ENCODE results near the gene C7.
"Not testable (repeated sequence)": the region's sequence is repeated elsewhere in the genome, so short reads cannot be mapped to it uniquely, and the experiment has no call there.

C7 gene

GRCh38 chr5:40991981-40992559, 82.8 kb downstream of the C7 start:
- H3K36me3 ChIP-seq (ENCODE audit: control insufficient read depth, insufficient read depth, low read length) = no peaks in the 10 kb centered on the region
- H3K4me3 ChIP-seq (ENCODE audit: low read depth, low read length) = no peak overlapping the region
- H3K9ac ChIP-seq (ENCODE audit: low read length) = no peak overlapping the region
- no peak overlapping the region for H3K27ac ChIP-seq (ENCODE audit: low read depth, low read length)
- H3K27me3 ChIP-seq (ENCODE audit: control insufficient read depth, insufficient read depth, low read length) = no peaks in the 10 kb centered on the region
- H3K4me1 ChIP-seq (ENCODE audit: control insufficient read depth, insufficient read depth, low read length) = no peaks in the 10 kb centered on the region
- H3K9me3 ChIP-seq (ENCODE audit: control insufficient read depth, insufficient read depth, low read depth, low read length) = peaks cover 9% of the 10 kb centered on the region; the same call in 1 of the 2 replicates

GRCh38 chr5:40995801-40996586, 86.7 kb downstream of the C7 start:
- Histone ChIP-seq H3K4me3 (ENCODE audit: low read depth, low read length) (no peak overlapping the region), H3K36me3 (ENCODE audit: control insufficient read depth, insufficient read depth, low read length) (no peaks in the 10 kb centered on the region)

GRCh38 chr5:40999142-40999541, 89.8 kb downstream of the C7 start:
- no peak overlapping the region for H3K9ac ChIP-seq (ENCODE audit: low read length)
- H3K36me3 ChIP-seq (ENCODE audit: control insufficient read depth, insufficient read depth, low read length) = no peaks in the 10 kb centered on the region
- no peak overlapping the region for H3K27ac ChIP-seq (ENCODE audit: low read depth, low read length)
- H3K4me3 ChIP-seq (ENCODE audit: low read depth, low read length) = no peak overlapping the region
- no peaks in the 10 kb centered on the region for H3K27me3 ChIP-seq (ENCODE audit: control insufficient read depth, insufficient read depth, low read length)
- H3K4me1 ChIP-seq (ENCODE audit: control insufficient read depth, insufficient read depth, low read length) = no peaks in the 10 kb centered on the region
- H3K9me3 ChIP-seq (ENCODE audit: control insufficient read depth, insufficient read depth, low read depth, low read length) = no peaks in the 10 kb centered on the region

More at GRCh38 chr5:40995801-40996586, 86.7 kb downstream of the C7 start:
- no peak overlapping the region for H3K27ac ChIP-seq (ENCODE audit: low read depth, low read length)
- no peak overlapping the region for H3K9ac ChIP-seq (ENCODE audit: low read length)
- no peaks in the 10 kb centered on the region for H3K27me3 ChIP-seq (ENCODE audit: control insufficient read depth, insufficient read depth, low read length)
- no peaks in the 10 kb centered on the region for H3K4me1 ChIP-seq (ENCODE audit: control insufficient read depth, insufficient read depth, low read length)
- H3K9me3 ChIP-seq (ENCODE audit: control insufficient read depth, insufficient read depth, low read depth, low read length) = peaks cover 5% of the 10 kb centered on the region; the same call in 1 of the 2 replicates

GRCh38 chr5:40999966-41000365, 90.7 kb downstream of the C7 start:
- Histone ChIP-seq H3K4me1 (ENCODE audit: control insufficient read depth, insufficient read depth, low read length) (no peaks in the 10 kb centered on the region), H3K9ac (ENCODE audit: low read length) (no peak overlapping the region), H3K27ac (ENCODE audit: low read depth, low read length) (no peak overlapping the region), H3K9me3 (ENCODE audit: control insufficient read depth, insufficient read depth, low read depth, low read length) (no peaks in the 10 kb centered on the region), H3K36me3 (ENCODE audit: control insufficient read depth, insufficient read depth, low read length) (no peaks in the 10 kb centered on the region), H3K27me3 (ENCODE audit: control insufficient read depth, insufficient read depth, low read length) (no peaks in the 10 kb centered on the region), H3K4me3 (ENCODE audit: low read depth, low read length) (no peak overlapping the region)

GRCh38 chr5:41003670-41004376, 94.5 kb downstream of the C7 start:
- Histone ChIP-seq H3K4me3 (ENCODE audit: low read depth, low read length) (no peak overlapping the region), H3K27ac (ENCODE audit: low read depth, low read length) (no peak overlapping the region), H3K36me3 (ENCODE audit: control insufficient read depth, insufficient read depth, low read length) (no peaks in the 10 kb centered on the region), H3K9ac (ENCODE audit: low read length) (no peak overlapping the region), H3K27me3 (ENCODE audit: control insufficient read depth, insufficient read depth, low read length) (no peaks in the 10 kb centered on the region), H3K4me1 (ENCODE audit: control insufficient read depth, insufficient read depth, low read length) (no peaks in the 10 kb centered on the region), H3K9me3 (ENCODE audit: control insufficient read depth, insufficient read depth, low read depth, low read length) (no peaks in the 10 kb centered on the region)

- no peaks in the 10 kb centered on the region for H3K27me3 ChIP-seq (ENCODE audit: control insufficient read depth, insufficient read depth, low read length)
- no peak overlapping the region for H3K4me3 ChIP-seq (ENCODE audit: low read depth, low read length)
- H3K9me3 ChIP-seq (ENCODE audit: control insufficient read depth, insufficient read depth, low read depth, low read length) = no peaks in the 10 kb centered on the region
- no peak overlapping the region for H3K27ac ChIP-seq (ENCODE audit: low read depth, low read length)
- no peak overlapping the region for H3K9ac ChIP-seq (ENCODE audit: low read length)
- no peaks in the 10 kb centered on the region for H3K4me1 ChIP-seq (ENCODE audit: control insufficient read depth, insufficient read depth, low read length)
- no peaks in the 10 kb centered on the region for H3K36me3 ChIP-seq (ENCODE audit: control insufficient read depth, insufficient read depth, low read length)
Observed at GRCh38 chr5:41004931-41005330, 95.6 kb downstream of the C7 start.

GRCh38 chr5:41009232-41009631, 99.9 kb downstream of the C7 start:
- Histone ChIP-seq H3K27ac (ENCODE audit: low read depth, low read length) (no peak overlapping the region), H3K36me3 (ENCODE audit: control insufficient read depth, insufficient read depth, low read length) (no peaks in the 10 kb centered on the region), H3K9ac (ENCODE audit: low read length) (no peak overlapping the region), H3K27me3 (ENCODE audit: control insufficient read depth, insufficient read depth, low read length) (no peaks in the 10 kb centered on the region), H3K4me1 (ENCODE audit: control insufficient read depth, insufficient read depth, low read length) (no peaks in the 10 kb centered on the region), H3K4me3 (ENCODE audit: low read depth, low read length) (no peak overlapping the region), H3K9me3 (ENCODE audit: control insufficient read depth, insufficient read depth, low read depth, low read length) (no peaks in the 10 kb centered on the region)

- no peak overlapping the region for H3K4me3 ChIP-seq (ENCODE audit: low read depth, low read length)
- no peak overlapping the region for H3K9ac ChIP-seq (ENCODE audit: low read length)
- H3K27ac ChIP-seq (ENCODE audit: low read depth, low read length) = no peak overlapping the region
- no peaks in the 10 kb centered on the region for H3K36me3 ChIP-seq (ENCODE audit: control insufficient read depth, insufficient read depth, low read length)
- no peaks in the 10 kb centered on the region for H3K4me1 ChIP-seq (ENCODE audit: control insufficient read depth, insufficient read depth, low read length)
- H3K9me3 ChIP-seq (ENCODE audit: control insufficient read depth, insufficient read depth, low read depth, low read length) = no peaks in the 10 kb centered on the region
- no peaks in the 10 kb centered on the region for H3K27me3 ChIP-seq (ENCODE audit: control insufficient read depth, insufficient read depth, low read length)
Observed at GRCh38 chr5:41010572-41010971, 101.3 kb downstream of the C7 start.

GRCh38 chr5:41012318-41012717, 103.0 kb downstream of the C7 start:
- Histone ChIP-seq H3K9ac (ENCODE audit: low read length) (no peak overlapping the region), H3K4me3 (ENCODE audit: low read depth, low read length) (no peak overlapping the region), H3K9me3 (ENCODE audit: control insufficient read depth, insufficient read depth, low read depth, low read length) (no peaks in the 10 kb centered on the region), H3K36me3 (ENCODE audit: control insufficient read depth, insufficient read depth, low read length) (no peaks in the 10 kb centered on the region), H3K4me1 (ENCODE audit: control insufficient read depth, insufficient read depth, low read length) (no peaks in the 10 kb centered on the region), H3K27ac (ENCODE audit: low read depth, low read length) (no peak overlapping the region), H3K27me3 (ENCODE audit: control insufficient read depth, insufficient read depth, low read length) (no peaks in the 10 kb centered on the region)

- not testable (repeated sequence) for H3K27me3 ChIP-seq (ENCODE audit: control insufficient read depth, insufficient read depth, low read length); H3K36me3 ChIP-seq (ENCODE audit: control insufficient read depth, insufficient read depth, low read length); H3K27ac ChIP-seq (ENCODE audit: low read depth, low read length); H3K4me1 ChIP-seq (ENCODE audit: control insufficient read depth, insufficient read depth, low read length); H3K4me3 ChIP-seq (ENCODE audit: low read depth, low read length); H3K9ac ChIP-seq (ENCODE audit: low read length)
- H3K9me3 ChIP-seq (ENCODE audit: control insufficient read depth, insufficient read depth, low read depth, low read length) = peaks cover 14% of the 10 kb centered on the region
Observed at GRCh38 chr5:41022600-41022999, 113.3 kb downstream of the C7 start.

Measured in HUES6 (cell line).